ENCODE results near the gene SLC26A1. TPM values are rescaled to one million over a fixed set of nuclear protein-coding genes. Genes with fewer than 3 reads are reported as not detected.

Gene SLC26A1
- total RNA-seq, 2 experiments from 2014 or later, result 0.30 TPM; not detected in 1

DNA sequence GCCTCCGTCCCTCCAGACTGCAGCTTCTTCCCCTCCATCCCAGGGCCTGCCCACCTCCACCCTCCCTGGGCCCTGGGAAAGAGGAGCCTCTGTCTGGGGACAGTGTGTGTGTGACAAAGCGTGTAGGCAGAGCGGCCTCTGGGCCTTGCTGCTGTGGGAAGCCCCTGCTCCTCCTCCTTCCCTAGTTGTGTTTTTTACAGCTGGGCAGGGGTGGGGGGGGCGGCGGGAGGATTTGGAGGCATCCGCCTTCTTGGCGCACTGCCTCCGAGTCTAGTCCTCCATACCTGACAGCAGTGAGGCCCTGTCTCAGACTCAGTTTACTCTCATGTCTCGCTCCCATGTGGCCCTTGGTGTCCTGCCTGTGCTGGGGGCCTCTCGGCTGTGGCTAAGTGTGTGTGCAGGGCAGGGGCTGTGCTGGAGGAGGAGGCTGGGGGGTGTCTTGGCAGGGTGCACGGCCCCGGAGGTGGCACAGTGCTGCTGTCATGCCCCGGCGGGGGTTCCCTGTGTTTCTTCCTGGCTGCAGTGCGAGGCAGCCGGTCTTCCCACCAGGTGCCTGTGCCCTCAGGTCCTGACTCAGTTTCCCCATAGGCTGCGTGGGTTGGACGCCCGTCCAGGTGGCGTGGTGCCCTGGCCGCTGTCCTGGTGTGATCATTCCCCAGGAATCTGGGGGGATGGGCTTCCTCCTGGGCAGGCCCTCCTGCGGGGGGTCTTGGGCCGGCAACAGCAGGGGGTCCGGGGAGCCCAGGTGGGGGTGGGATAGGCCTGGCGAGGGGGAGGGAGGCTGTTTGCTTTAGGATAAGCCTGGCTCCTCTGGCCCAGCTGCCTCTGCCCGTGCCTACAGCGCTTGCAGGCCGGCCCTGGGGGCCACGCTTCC is 25.2 kb upstream of the SLC26A1 start:
- H3K4me2 ChIP-seq (ENCODE audit: low read length), result no peak overlapping the region
- no peak overlapping the region for H2AFZ ChIP-seq (ENCODE audit: low read length)
- CTCF ChIA-PET (ENCODE audit: unreplicated experiment), result no interaction called here
- intact Hi-C loops (cut with micrococcal nuclease; ENCODE audit: unreplicated experiment), result loop anchor here (10.0 kb wide), 1 partner anchor 226 kb away; the partner anchor contains the start of gene CTBP1
- TF ChIP-seq, protein P1, sequence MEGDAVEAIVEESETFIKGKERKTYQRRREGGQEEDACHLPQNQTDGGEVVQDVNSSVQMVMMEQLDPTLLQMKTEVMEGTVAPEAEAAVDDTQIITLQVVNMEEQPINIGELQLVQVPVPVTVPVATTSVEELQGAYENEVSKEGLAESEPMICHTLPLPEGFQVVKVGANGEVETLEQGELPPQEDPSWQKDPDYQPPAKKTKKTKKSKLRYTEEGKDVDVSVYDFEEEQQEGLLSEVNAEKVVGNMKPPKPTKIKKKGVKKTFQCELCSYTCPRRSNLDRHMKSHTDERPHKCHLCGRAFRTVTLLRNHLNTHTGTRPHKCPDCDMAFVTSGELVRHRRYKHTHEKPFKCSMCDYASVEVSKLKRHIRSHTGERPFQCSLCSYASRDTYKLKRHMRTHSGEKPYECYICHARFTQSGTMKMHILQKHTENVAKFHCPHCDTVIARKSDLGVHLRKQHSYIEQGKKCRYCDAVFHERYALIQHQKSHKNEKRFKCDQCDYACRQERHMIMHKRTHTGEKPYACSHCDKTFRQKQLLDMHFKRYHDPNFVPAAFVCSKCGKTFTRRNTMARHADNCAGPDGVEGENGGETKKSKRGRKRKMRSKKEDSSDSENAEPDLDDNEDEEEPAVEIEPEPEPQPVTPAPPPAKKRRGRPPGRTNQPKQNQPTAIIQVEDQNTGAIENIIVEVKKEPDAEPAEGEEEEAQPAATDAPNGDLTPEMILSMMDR (conservative IDR thresholded peaks at IDR 0.05; ENCODE audit: low read length), result no peak
- H3K36me3 ChIP-seq (ENCODE audit: insufficient read depth, low read length), result no peaks in the 10 kb centered on the region
- POLR2A ChIA-PET, result no interaction called here
- no TSS peak for BruUV-seq (replicated peaks)
- no peak overlapping the region for H3K4me3 ChIP-seq (ENCODE audit: low read depth, low read length, poor library complexity, severe bottlenecking)
- no peaks in the 10 kb centered on the region for H3K9me3 ChIP-seq (ENCODE audit: low read length)
- no peaks in the 10 kb centered on the region for H3K9me2 ChIP-seq (ENCODE audit: insufficient read depth, low read length)
- no peaks in the 10 kb centered on the region for H4K20me1 ChIP-seq (ENCODE audit: insufficient read depth, low read length)
- H3K27ac ChIP-seq (ENCODE audit: low read depth, low read length, poor library complexity, severe bottlenecking), result no peak overlapping the region
- peaks cover 9% of the 10 kb centered on the region for H3K4me1 ChIP-seq (ENCODE audit: insufficient read depth, low read length, poor library complexity, severe bottlenecking)
- DNase-seq (ENCODE audit: low spot score), result no peak
- H3K79me2 ChIP-seq (ENCODE audit: insufficient read depth, low read depth, low read length), result no peaks in the 10 kb centered on the region

DNA sequence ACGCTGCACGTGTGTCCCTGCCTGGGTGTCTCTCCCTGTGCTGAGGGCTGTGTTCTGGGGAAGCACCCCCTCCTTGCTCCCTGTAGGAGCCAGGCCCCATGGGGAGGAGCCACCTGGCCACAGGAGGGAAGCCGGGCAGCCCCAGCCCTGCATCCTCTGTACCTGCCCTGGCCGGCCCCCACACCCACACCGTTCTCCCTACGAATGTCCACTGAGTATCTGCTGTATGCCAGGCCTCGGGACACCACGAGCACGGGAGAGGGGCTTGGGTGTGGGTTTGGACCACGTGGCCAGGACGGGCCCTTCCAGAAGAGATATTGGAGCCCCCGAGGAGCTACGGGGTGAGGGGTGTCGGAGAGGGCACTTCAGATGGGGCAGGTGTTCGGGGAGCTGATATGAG is 24.5 kb upstream of the SLC26A1 start:
- ChIA-PET CTCF (ENCODE audit: unreplicated experiment) (no interaction called here), POLR2A (no interaction called here)
- Histone ChIP-seq H3K9me3 (ENCODE audit: low read length) (no peaks in the 10 kb centered on the region), H2AFZ (ENCODE audit: low read length) (no peak overlapping the region), H3K9me2 (ENCODE audit: insufficient read depth, low read length) (no peaks in the 10 kb centered on the region), H4K20me1 (ENCODE audit: insufficient read depth, low read length) (no peaks in the 10 kb centered on the region), H3K4me2 (ENCODE audit: low read length) (no peak overlapping the region), H3K36me3 (ENCODE audit: insufficient read depth, low read length) (no peaks in the 10 kb centered on the region), H3K79me2 (ENCODE audit: insufficient read depth, low read depth, low read length) (no peaks in the 10 kb centered on the region), H3K27ac (ENCODE audit: low read depth, low read length, poor library complexity, severe bottlenecking) (no peak overlapping the region), H3K4me1 (ENCODE audit: insufficient read depth, low read length, poor library complexity, severe bottlenecking) (peaks cover 9% of the 10 kb centered on the region), H3K4me3 (ENCODE audit: low read depth, low read length, poor library complexity, severe bottlenecking) (no peak overlapping the region)
- no TSS peak for BruUV-seq (replicated peaks)
- intact Hi-C loops (cut with micrococcal nuclease; ENCODE audit: unreplicated experiment), result loop anchor here (10.0 kb wide), 1 partner anchor 227 kb away; the partner anchor contains the start of gene CTBP1
- no peak for TF ChIP-seq EZH2phosphoT487 (IDR thresholded peaks at IDR 0.05; ENCODE audit: borderline replicate concordance, low read depth, low read length)
- TF ChIP-seq, protein P1 (conservative IDR thresholded peaks at IDR 0.05; ENCODE audit: low read length), result no peak
- DNase-seq (ENCODE audit: low spot score), result no peak

DNA sequence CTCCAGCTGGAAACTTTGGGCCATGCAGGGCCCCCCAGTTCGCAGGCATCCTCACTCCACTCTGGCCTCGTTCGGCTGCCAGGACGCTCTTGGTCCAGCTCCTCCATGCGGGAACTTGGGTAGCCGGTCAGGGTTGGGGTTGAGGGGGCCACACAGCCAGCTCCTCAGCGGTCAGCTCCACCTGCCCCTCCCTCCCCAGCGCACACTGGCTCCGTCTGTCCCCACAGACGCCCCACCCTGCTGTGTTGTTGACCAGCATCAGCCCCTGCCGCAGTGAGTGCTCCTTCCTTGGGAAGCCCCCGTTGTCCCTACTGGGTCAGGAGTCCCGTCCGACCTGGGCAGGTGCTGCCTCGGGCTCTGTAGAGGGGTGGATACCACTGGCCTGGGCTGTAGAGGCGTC is 24.0 kb upstream of the SLC26A1 start:
- DNase-seq (ENCODE audit: low spot score), result no peak
- no peak overlapping the region for H3K4me2 ChIP-seq (ENCODE audit: low read length)
- H3K4me3 ChIP-seq (ENCODE audit: low read depth, low read length, poor library complexity, severe bottlenecking), result no peak overlapping the region
- H2AFZ ChIP-seq (ENCODE audit: low read length), result no peak overlapping the region
- no peaks in the 10 kb centered on the region for H4K20me1 ChIP-seq (ENCODE audit: insufficient read depth, low read length)
- CTCF ChIA-PET (ENCODE audit: unreplicated experiment), result no interaction called here
- H3K9me3 ChIP-seq (ENCODE audit: low read length), result no peaks in the 10 kb centered on the region
- H3K27ac ChIP-seq (ENCODE audit: low read depth, low read length, poor library complexity, severe bottlenecking), result no peak overlapping the region
- intact Hi-C loops (cut with micrococcal nuclease; ENCODE audit: unreplicated experiment), result loop anchor here (10.0 kb wide), 1 partner anchor 228 kb away; the partner anchor contains the start of gene CTBP1
- TF ChIP-seq, protein P1 (conservative IDR thresholded peaks at IDR 0.05; ENCODE audit: low read length), result no peak
- TF ChIP-seq EZH2phosphoT487 (IDR thresholded peaks at IDR 0.05; ENCODE audit: borderline replicate concordance, low read depth, low read length), result no peak
- POLR2A ChIA-PET, result no interaction called here
- H3K4me1 ChIP-seq (ENCODE audit: insufficient read depth, low read length, poor library complexity, severe bottlenecking), result peaks cover 14% of the 10 kb centered on the region
- no peaks in the 10 kb centered on the region for H3K79me2 ChIP-seq (ENCODE audit: insufficient read depth, low read depth, low read length)
- H3K36me3 ChIP-seq (ENCODE audit: insufficient read depth, low read length), result no peaks in the 10 kb centered on the region
- no TSS peak for BruUV-seq (replicated peaks)
- no peaks in the 10 kb centered on the region for H3K9me2 ChIP-seq (ENCODE audit: insufficient read depth, low read length)

All from OCI-LY7 (cell line).